Endodermal cell (in vitro differentiated cells): ENCODE measurements around the gene SDK2. TPM values are rescaled to one million over a fixed set of nuclear protein-coding genes. Genes with fewer than 3 reads are reported as not detected.

Experiments
- DNase-seq: peaks from one replicate; pipeline ENCODE4 v3.0.0-alpha.2; 2017
- H3K27ac ChIP-seq: 2 replicates; pipeline ENCODE4 v1.5.1; 2013; ENCODE audit warnings: mild to moderate bottlenecking, low read depth, low read length, moderate library complexity
- H3K27me3 ChIP-seq: 2 replicates; pipeline ENCODE4 v1.6.1; 2013; ENCODE audit warnings: mild to moderate bottlenecking, low read length, moderate library complexity; ENCODE audit not compliant: insufficient read depth, control insufficient read depth, poor library complexity, severe bottlenecking
- H3K36me3 ChIP-seq: 2 replicates; pipeline ENCODE4 v1.7.0; 2013; ENCODE audit warnings: mild to moderate bottlenecking, low read length, moderate library complexity; ENCODE audit not compliant: control insufficient read depth, insufficient read depth
- H3K4me1 ChIP-seq: one replicate; pipeline ENCODE4 v1.7.0; 2013; ENCODE audit warnings: low read length; ENCODE audit not compliant: control insufficient read depth, insufficient read depth
- H3K4me3 ChIP-seq: 2 replicates; pipeline ENCODE4 v1.5.1; 2013; ENCODE audit warnings: mild to moderate bottlenecking, low read length, moderate library complexity
- H3K9ac ChIP-seq: 2 replicates; pipeline ENCODE4 v1.6.1; 2013; ENCODE audit warnings: mild to moderate bottlenecking, low read length, moderate library complexity; ENCODE audit not compliant: poor library complexity, severe bottlenecking; ENCODE audit errors: extremely low read depth
- H3K9me3 ChIP-seq: 2 replicates; pipeline ENCODE4 v1.6.1; 2013; ENCODE audit warnings: mild to moderate bottlenecking, low read length, moderate library complexity; ENCODE audit not compliant: control insufficient read depth
- H3K27ac Mint-ChIP-seq: 2 replicates; pipeline ENCODE4 v1.8.0; 2020; ENCODE audit warnings: mixed read lengths
- H3K27me3 Mint-ChIP-seq: 2 replicates; pipeline ENCODE4 v1.8.0; 2021; ENCODE audit warnings: mild to moderate bottlenecking, mixed read lengths; ENCODE audit not compliant: insufficient read depth
- H3K36me3 Mint-ChIP-seq: 2 replicates; pipeline ENCODE4 v1.8.0; 2020; ENCODE audit warnings: low read depth, mixed read lengths
- H3K4me1 Mint-ChIP-seq: 2 replicates; pipeline ENCODE4 v1.8.0; 2020; ENCODE audit warnings: mixed read lengths
- H3K4me3 Mint-ChIP-seq: 2 replicates; pipeline ENCODE4 v1.8.0; 2020; ENCODE audit warnings: mild to moderate bottlenecking, moderate library complexity, mixed read lengths
- H3K9me3 Mint-ChIP-seq: 2 replicates; pipeline ENCODE4 v1.8.0; 2020; ENCODE audit warnings: mild to moderate bottlenecking, mixed read lengths
- WGBS, 2 experiments: methylation state at CpG; one replicate each; pipeline versions ENCODE4 v1.1.5 to v1.1.7; 2013; ENCODE audit warnings: missing lambda C conversion rate in 2 of 2, mixed read lengths in 1 of 2; ENCODE audit not compliant: insufficient coverage in 1 of 2, insufficient read length in 1 of 2; 5-methylcytosine and 5-hydroxymethylcytosine counted together
- total RNA-seq, 2 donors: library from RNA; stranded (reverse); fragmentation: NEBNext Ultra II Directional in 1 of 2; extraction: Animal tissue kit (Norgen Biotek cat#: 25700) in 1 of 2; gene quantifications; 2 replicates in 1 of 2; 3 replicates in 1 of 2; pipeline ENCODE4 v1.2.1, GENCODE V29; 2021
- TF ChIP-seq, protein P1 (sequence below): fragments of 200-600 bp; sonication (generic); conservative IDR thresholded peaks from 2 replicates; pipeline ENCODE4 v1.5.0; 2021; ENCODE audit warnings: antibody characterized with exemption, mild to moderate bottlenecking

The SDK2 gene
- total RNA-seq, 2 donors from 2014 or later = 5.9 to 7.0 TPM

DNA sequence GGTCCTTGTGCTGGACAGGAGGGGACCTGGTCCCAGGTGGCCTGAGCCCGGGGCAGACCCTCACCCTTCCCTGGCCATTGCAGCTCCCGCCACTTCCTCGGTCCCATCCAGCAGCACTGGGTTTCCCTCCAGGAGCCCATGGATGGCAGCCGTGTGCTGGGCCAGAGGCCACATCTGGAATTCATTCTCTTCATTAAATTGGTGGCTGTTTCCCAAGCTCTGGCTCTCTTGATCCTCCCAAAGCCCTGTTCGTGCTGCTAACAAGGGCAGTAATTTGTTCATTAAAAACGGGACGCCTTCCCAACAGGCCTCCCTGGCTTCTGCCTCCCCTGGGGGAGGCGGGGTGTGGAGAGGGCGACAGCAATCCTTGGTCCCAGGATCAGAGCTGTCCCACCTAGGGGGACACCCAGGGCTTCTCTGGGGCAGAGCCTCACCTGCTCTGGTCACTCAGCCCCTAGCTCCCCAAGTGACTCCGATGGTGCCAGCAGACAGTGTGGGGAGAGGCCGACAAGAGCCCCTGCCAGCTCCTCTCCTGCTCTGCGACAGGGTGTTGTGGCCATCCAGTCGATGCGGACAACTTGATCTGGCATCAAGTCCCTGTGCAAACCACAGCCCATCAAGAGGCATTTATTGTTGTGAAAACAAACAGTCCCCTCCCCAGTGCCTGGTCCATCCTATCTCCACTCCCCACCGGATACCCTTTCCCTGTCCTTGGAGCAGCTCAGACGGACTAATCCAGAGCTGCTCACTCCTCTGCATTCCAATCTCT lies 44.0 kb downstream of the SDK2 start:
- no peaks in the 10 kb centered on the region for H3K36me3 Mint-ChIP-seq
- no peaks in the 10 kb centered on the region for H3K9me3 Mint-ChIP-seq
- TF ChIP-seq, protein P1, sequence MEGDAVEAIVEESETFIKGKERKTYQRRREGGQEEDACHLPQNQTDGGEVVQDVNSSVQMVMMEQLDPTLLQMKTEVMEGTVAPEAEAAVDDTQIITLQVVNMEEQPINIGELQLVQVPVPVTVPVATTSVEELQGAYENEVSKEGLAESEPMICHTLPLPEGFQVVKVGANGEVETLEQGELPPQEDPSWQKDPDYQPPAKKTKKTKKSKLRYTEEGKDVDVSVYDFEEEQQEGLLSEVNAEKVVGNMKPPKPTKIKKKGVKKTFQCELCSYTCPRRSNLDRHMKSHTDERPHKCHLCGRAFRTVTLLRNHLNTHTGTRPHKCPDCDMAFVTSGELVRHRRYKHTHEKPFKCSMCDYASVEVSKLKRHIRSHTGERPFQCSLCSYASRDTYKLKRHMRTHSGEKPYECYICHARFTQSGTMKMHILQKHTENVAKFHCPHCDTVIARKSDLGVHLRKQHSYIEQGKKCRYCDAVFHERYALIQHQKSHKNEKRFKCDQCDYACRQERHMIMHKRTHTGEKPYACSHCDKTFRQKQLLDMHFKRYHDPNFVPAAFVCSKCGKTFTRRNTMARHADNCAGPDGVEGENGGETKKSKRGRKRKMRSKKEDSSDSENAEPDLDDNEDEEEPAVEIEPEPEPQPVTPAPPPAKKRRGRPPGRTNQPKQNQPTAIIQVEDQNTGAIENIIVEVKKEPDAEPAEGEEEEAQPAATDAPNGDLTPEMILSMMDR = no peak
- Histone ChIP-seq H3K27ac (no peak overlapping the region), H3K27me3 (peaks cover 24% of the 10 kb centered on the region), H3K9me3 (no peaks in the 10 kb centered on the region), H3K36me3 (no peaks in the 10 kb centered on the region), H3K4me3 (no peak overlapping the region), H3K4me1 (no peaks in the 10 kb centered on the region), H3K9ac (no peak overlapping the region)
- no peak overlapping the region for H3K27ac Mint-ChIP-seq
- no peaks in the 10 kb centered on the region for H3K4me1 Mint-ChIP-seq
- 83 to 91% methylated on average over 7 to 16 of the region's 16 CpGs for whole genome bisulfite sequencing, 2 experiments
- H3K27me3 Mint-ChIP-seq = peaks cover 63% of the 10 kb centered on the region
- DNase-seq = no peak
- no peak overlapping the region for H3K4me3 Mint-ChIP-seq

GRCh38 chr17:73599599-73599998 lies 44.6 kb downstream of the SDK2 start:
- H3K4me1 Mint-ChIP-seq = no peaks in the 10 kb centered on the region

DNA sequence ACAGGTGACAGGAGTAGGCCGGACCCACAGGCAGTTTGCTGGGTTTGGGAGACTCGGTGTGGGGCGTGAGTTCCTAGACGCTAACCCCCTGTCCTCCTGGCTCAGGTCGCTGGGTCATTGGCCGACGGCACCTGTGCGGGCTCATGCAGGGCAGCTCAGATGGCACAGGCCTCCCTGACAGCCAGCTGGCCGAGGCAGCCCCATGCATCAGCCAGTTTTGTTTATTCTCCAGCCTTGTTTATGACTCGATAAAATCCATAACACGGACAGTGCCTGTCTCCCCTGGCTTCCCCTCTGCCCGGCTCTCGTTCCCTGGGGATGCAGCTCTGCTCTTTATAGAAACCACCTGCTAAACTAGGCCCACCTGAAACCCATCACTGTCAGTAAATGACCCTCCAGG lies 46.0 kb downstream of the SDK2 start:
- Mint-ChIP-seq H3K9me3 (no peaks in the 10 kb centered on the region), H3K27ac (no peak overlapping the region)
- TF ChIP-seq, protein P1 = no peak

More at GRCh38 chr17:73599599-73599998, 44.6 kb downstream of the SDK2 start:
- WGBS, 2 experiments = 88 to 100% methylated on average over 2 to 3 of the region's 3 CpGs
- Mint-ChIP-seq H3K4me3 (no peak overlapping the region), H3K27me3 (peaks cover 65% of the 10 kb centered on the region), H3K27ac (no peak overlapping the region), H3K9me3 (no peaks in the 10 kb centered on the region), H3K36me3 (no peaks in the 10 kb centered on the region)
- no peak for DNase-seq
- Histone ChIP-seq H3K4me3 (no peak overlapping the region), H3K27ac (no peak overlapping the region), H3K4me1 (no peaks in the 10 kb centered on the region), H3K9me3 (no peaks in the 10 kb centered on the region), H3K27me3 (peaks cover 31% of the 10 kb centered on the region), H3K36me3 (no peaks in the 10 kb centered on the region), H3K9ac (no peak overlapping the region)
- TF ChIP-seq, protein P1 = no peak

More for the DNA sequence above, 46.0 kb downstream of the SDK2 start:
- no peaks in the 10 kb centered on the region for H3K9me3 ChIP-seq
- DNase-seq = no peak
- 94 to 98% methylated on average over 12 to 13 of the region's 13 CpGs for WGBS, 2 experiments
- Mint-ChIP-seq H3K27me3 (peaks cover 70% of the 10 kb centered on the region), H3K4me3 (no peak overlapping the region), H3K36me3 (no peaks in the 10 kb centered on the region), H3K4me1 (peaks cover 6% of the 10 kb centered on the region)
- H3K27ac ChIP-seq = no peak overlapping the region
- no peaks in the 10 kb centered on the region for H3K36me3 ChIP-seq
- no peak overlapping the region for H3K9ac ChIP-seq
- peaks cover 4% of the 10 kb centered on the region for H3K4me1 ChIP-seq
- H3K27me3 ChIP-seq = peaks cover 43% of the 10 kb centered on the region
- no peak overlapping the region for H3K4me3 ChIP-seq
